Astrocyte (in vitro differentiated cells and primary cell): ENCODE data around the gene LACTB. TPM values are rescaled to one million over a fixed set of nuclear protein-coding genes. Genes with fewer than 3 reads are reported as not detected.
A peak's percentile ranks its signal among the peaks of the same experiment; 100 is the strongest.

Source experiments
- DNase-seq: peaks from one replicate; pipeline ENCODE4 v3.0.0-alpha.2; 2010; ENCODE audit warnings: low read depth
- FAIRE-seq: peaks from 2 replicates; lab custom pipeline; 2011; peaks lifted over from hg19 to GRCh38; lab: Jason Lieb, UNC
- H2AFZ ChIP-seq: 2 replicates; pipeline ENCODE4 v1.6.0; 2012; ENCODE audit warnings: low read depth, low read length, inconsistent platforms
- H3K27ac ChIP-seq: 2 replicates; pipeline ENCODE4 v1.5.1; 2011; ENCODE audit warnings: low read depth, low read length, inconsistent platforms
- H3K27me3 ChIP-seq: 2 replicates; pipeline ENCODE4 v1.6.0; 2011; ENCODE audit warnings: low read length, inconsistent platforms; ENCODE audit not compliant: insufficient read depth
- H3K36me3 ChIP-seq: 2 replicates; pipeline ENCODE4 v1.5.1; 2011; ENCODE audit warnings: low read length, inconsistent platforms; ENCODE audit not compliant: insufficient read depth
- H3K4me1 ChIP-seq: 2 replicates; pipeline ENCODE4 v1.5.1; 2011; ENCODE audit warnings: low read length, inconsistent platforms; ENCODE audit not compliant: insufficient read depth
- H3K4me2 ChIP-seq: 2 replicates; pipeline ENCODE4 v1.6.0; 2012; ENCODE audit warnings: low read length, inconsistent platforms
- H3K4me3 ChIP-seq: 2 replicates; pipeline ENCODE4 v1.5.1; 2011; ENCODE audit warnings: low read depth, mild to moderate bottlenecking, low read length, inconsistent platforms; ENCODE audit not compliant: insufficient read depth
- H3K79me2 ChIP-seq: 2 replicates; pipeline ENCODE4 v1.6.0; 2012; ENCODE audit warnings: mild to moderate bottlenecking, low read length, inconsistent platforms; ENCODE audit not compliant: insufficient read depth
- H3K9ac ChIP-seq: 2 replicates; pipeline ENCODE4 v1.6.0; 2012; ENCODE audit warnings: mild to moderate bottlenecking, low read length, inconsistent platforms
- H3K9me3 ChIP-seq: 2 replicates; pipeline ENCODE4 v1.5.1; 2012; ENCODE audit warnings: low read depth, mild to moderate bottlenecking, low read length, inconsistent platforms; ENCODE audit not compliant: insufficient read depth
- H4K20me1 ChIP-seq: 2 replicates; pipeline ENCODE4 v1.6.0; 2012; ENCODE audit warnings: low read length, inconsistent platforms; ENCODE audit not compliant: insufficient read depth
- H3K27ac Mint-ChIP-seq: one replicate; pipeline ENCODE4 v1.8.0; 2021; ENCODE audit warnings: mild to moderate bottlenecking, mixed read lengths; ENCODE audit not compliant: unreplicated experiment
- H3K27me3 Mint-ChIP-seq: one replicate; pipeline ENCODE4 v1.8.0; 2021; ENCODE audit warnings: low read depth, mixed read lengths; ENCODE audit not compliant: unreplicated experiment
- H3K36me3 Mint-ChIP-seq: one replicate; pipeline ENCODE4 v1.8.0; 2021; ENCODE audit warnings: low read depth, mixed read lengths; ENCODE audit not compliant: unreplicated experiment
- H3K4me1 Mint-ChIP-seq: one replicate; pipeline ENCODE4 v1.8.0; 2021; ENCODE audit warnings: low read depth, mixed read lengths; ENCODE audit not compliant: unreplicated experiment
- H3K4me3 Mint-ChIP-seq: one replicate; pipeline ENCODE4 v1.8.0; 2021; ENCODE audit warnings: mild to moderate bottlenecking, moderate library complexity, mixed read lengths; ENCODE audit not compliant: unreplicated experiment
- H3K9me3 Mint-ChIP-seq: one replicate; pipeline ENCODE4 v1.8.0; 2021; ENCODE audit warnings: mild to moderate bottlenecking, mixed read lengths; ENCODE audit not compliant: unreplicated experiment
- EZH2 ChIP-seq: IDR thresholded peaks from 2 replicates; pipeline ENCODE4 v1.6.1; 2012; ENCODE audit warnings: mild to moderate bottlenecking, low read length, inconsistent platforms; ENCODE audit not compliant: insufficient read depth
- total RNA-seq: library from RNA; stranded (reverse); gene quantifications from 2 replicates; pipeline ENCODE4 v1.2.1, GENCODE V29; 2021
- TF ChIP-seq, protein P1 (sequence below): IDR thresholded peaks from 2 replicates; pipeline ENCODE4 v1.5.1; 2011; ENCODE audit warnings: low read depth, mild to moderate bottlenecking, inconsistent platforms, low read length, moderate library complexity; ENCODE audit not compliant: insufficient read depth

LACTB gene
- total RNA-seq, 1 donor from 2014 or later: 29.8 TPM

DNA sequence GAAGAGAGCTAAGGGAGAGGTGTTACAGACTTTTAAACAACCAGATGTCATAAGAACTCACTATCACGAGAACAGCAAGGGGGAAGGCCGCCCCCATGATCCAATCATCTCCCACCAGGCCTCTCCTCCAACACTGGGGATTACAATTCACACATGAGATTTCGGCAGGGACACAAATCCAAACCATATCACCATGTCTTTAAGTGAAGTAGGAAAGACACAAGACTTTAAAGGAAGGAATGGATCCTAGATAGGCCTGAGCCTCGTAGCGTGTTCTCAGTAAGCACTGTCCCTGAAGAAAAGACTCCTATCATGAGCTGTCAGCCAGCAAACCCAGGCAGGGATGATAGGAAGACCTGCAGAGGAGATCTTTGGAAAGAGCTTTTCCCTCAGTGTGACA is 50.7 kb downstream of the LACTB start:
- Histone ChIP-seq H3K9ac (no peak overlapping the region), H2AFZ (no peak overlapping the region), H3K27me3 (no peaks in the 10 kb centered on the region), H3K36me3 (no peaks in the 10 kb centered on the region), H3K9me3 (no peaks in the 10 kb centered on the region), H4K20me1 (no peaks in the 10 kb centered on the region), H3K4me1 (peaks cover 3% of the 10 kb centered on the region), H3K4me2 (no peak overlapping the region), H3K79me2 (no peaks in the 10 kb centered on the region), H3K4me3 (no peak overlapping the region), H3K27ac (no peak overlapping the region)
- no peak overlapping the region for H3K4me3 Mint-ChIP-seq
- peaks cover 3% of the 10 kb centered on the region for H3K4me1 Mint-ChIP-seq
- TF ChIP-seq, protein P1, sequence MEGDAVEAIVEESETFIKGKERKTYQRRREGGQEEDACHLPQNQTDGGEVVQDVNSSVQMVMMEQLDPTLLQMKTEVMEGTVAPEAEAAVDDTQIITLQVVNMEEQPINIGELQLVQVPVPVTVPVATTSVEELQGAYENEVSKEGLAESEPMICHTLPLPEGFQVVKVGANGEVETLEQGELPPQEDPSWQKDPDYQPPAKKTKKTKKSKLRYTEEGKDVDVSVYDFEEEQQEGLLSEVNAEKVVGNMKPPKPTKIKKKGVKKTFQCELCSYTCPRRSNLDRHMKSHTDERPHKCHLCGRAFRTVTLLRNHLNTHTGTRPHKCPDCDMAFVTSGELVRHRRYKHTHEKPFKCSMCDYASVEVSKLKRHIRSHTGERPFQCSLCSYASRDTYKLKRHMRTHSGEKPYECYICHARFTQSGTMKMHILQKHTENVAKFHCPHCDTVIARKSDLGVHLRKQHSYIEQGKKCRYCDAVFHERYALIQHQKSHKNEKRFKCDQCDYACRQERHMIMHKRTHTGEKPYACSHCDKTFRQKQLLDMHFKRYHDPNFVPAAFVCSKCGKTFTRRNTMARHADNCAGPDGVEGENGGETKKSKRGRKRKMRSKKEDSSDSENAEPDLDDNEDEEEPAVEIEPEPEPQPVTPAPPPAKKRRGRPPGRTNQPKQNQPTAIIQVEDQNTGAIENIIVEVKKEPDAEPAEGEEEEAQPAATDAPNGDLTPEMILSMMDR: no peak
- no peak for TF ChIP-seq EZH2
- peak overlapping the region; percentile 48 for H3K27ac Mint-ChIP-seq
- no peak for DNase-seq
- FAIRE-seq: no peak
- peaks cover 2% of the 10 kb centered on the region for H3K36me3 Mint-ChIP-seq
- H3K27me3 Mint-ChIP-seq: no peaks in the 10 kb centered on the region
- H3K9me3 Mint-ChIP-seq: no peaks in the 10 kb centered on the region

DNA sequence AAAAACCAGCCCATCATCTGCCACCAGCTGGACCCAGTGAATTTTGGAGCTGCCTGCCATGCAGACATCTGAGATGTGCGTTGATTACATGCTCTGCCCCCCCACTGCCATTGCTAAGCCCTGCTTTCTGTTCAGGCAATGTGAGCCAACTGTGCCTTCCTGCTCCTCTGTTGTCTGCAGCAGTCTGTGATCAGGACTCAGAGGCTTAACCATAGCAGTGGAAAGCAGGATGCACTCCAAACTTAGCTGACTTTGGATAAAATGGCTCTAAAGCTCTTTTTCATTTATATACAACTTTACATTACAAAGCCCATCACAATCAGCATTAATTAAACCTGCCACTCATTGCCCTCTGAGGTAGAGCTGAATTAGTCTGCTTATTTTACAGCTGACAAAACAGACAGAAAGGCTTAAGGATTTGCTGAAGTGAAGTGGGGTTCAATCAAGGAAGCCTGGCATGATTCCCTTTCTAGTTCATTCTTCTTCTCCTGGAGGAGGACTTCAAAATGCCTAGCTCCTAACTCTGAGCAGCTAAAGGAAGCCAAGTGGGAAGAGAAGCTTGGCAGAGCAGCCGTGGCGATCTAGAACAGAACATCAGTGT is 51.3 kb downstream of the LACTB start:
- Mint-ChIP-seq H3K9me3 (no peaks in the 10 kb centered on the region), H3K4me1 (peaks cover 6% of the 10 kb centered on the region), H3K27me3 (no peaks in the 10 kb centered on the region), H3K27ac (no peak overlapping the region), H3K4me3 (no peak overlapping the region), H3K36me3 (peaks cover 2% of the 10 kb centered on the region)
- Histone ChIP-seq H3K79me2 (no peaks in the 10 kb centered on the region), H3K9ac (no peak overlapping the region), H3K4me3 (no peak overlapping the region), H3K27me3 (no peaks in the 10 kb centered on the region), H3K4me2 (no peak overlapping the region), H3K36me3 (no peaks in the 10 kb centered on the region), H3K9me3 (no peaks in the 10 kb centered on the region), H3K4me1 (peaks cover 3% of the 10 kb centered on the region), H4K20me1 (no peaks in the 10 kb centered on the region), H2AFZ (no peak overlapping the region), H3K27ac (no peak overlapping the region)
- TF ChIP-seq, protein P1: no peak
- TF ChIP-seq EZH2: no peak
- DNase-seq (no peak), FAIRE-seq (no peak)

DNA sequence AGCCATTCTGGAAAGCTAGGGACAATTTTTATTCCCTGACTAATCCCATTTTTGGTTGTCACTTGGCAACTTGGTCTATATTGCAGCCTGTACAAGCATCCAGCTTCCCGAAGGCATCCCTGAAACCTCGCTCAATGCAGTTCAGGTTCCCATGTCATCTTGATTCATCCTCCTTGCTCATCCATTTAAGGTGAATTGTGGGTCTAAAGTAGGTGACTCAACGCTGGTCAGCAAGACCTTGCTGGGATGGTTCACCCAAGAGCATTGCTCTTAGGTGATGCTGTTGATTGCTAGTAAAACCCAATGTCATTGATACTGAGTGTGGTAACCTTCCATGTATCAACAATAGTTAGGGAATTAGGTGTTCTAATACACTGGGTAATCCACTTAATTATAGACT is 54.6 kb downstream of the LACTB start:
- TF ChIP-seq, protein P1: no peak
- TF ChIP-seq EZH2: no peak
- no peak overlapping the region for H2AFZ ChIP-seq
- Mint-ChIP-seq H3K27me3 (no peaks in the 10 kb centered on the region), H3K4me1 (peaks cover 6% of the 10 kb centered on the region), H3K4me3 (no peak overlapping the region), H3K27ac (no peak overlapping the region), H3K9me3 (no peaks in the 10 kb centered on the region), H3K36me3 (no peaks in the 10 kb centered on the region)
- no peak overlapping the region for H3K27ac ChIP-seq
- H4K20me1 ChIP-seq: no peaks in the 10 kb centered on the region
- DNase-seq: peak; percentile 53
- no peak overlapping the region for H3K4me3 ChIP-seq
- no peaks in the 10 kb centered on the region for H3K27me3 ChIP-seq
- no peak for FAIRE-seq
- H3K9ac ChIP-seq: no peak overlapping the region
- H3K36me3 ChIP-seq: no peaks in the 10 kb centered on the region
- H3K4me2 ChIP-seq: peak overlapping the region; percentile 1
- H3K4me1 ChIP-seq: peaks cover 3% of the 10 kb centered on the region
- no peaks in the 10 kb centered on the region for H3K79me2 ChIP-seq
- H3K9me3 ChIP-seq: no peaks in the 10 kb centered on the region
